Activated CD4-positive, CD25-positive, alpha-beta regulatory T cell treated with anti-CD3 and anti-CD28 coated beads, Interleukin-2, amount 50 U/mL, for 72 hours (primary cell): ENCODE results near the gene MOK.
"Not testable (repeated sequence)": the region's sequence is repeated elsewhere in the genome, so short reads cannot be mapped to it uniquely, and the experiment has no call there.

Experiments
- DNase-seq: peaks from one replicate; pipeline ENCODE4 v3.0.0; 2021

The MOK gene

DNA sequence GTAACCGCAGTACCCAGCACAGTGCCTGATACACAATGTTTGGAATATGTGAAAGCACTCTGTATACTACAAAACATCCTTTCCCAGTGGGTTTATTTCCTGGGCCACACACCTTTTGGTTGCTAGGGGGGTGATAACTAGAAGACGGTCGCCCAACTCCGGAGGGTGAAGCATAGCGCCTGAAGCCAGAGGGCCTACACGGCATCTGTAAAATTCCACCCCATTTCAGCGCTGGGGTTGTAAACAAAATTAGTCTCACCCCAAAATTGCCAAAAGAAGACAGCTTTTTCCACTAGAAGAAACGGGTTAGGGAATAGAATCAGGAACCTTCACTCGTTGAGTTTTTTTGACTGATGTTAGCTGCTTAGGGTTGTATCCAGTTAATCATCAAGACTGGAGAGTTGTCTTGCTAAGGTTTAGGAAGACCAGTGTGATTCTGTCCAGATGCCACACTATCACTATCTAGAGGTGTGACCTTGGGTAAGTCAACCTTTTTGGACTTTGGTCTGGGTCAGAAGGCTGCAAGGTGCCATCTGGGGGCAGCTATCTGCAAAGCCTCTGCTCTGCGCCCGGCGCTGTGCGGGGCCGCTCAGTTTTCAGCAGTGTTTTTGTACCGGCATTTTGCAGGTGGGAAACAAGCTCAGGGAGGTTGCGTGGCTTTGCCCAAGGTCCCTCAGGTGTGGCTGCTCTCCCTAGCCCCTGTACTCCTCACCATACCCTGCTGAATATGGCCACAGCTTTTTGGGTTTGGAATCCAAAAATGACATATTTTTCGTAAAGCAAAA lies 15.9 kb upstream of the MOK start:
- no peak for DNase-seq

DNA sequence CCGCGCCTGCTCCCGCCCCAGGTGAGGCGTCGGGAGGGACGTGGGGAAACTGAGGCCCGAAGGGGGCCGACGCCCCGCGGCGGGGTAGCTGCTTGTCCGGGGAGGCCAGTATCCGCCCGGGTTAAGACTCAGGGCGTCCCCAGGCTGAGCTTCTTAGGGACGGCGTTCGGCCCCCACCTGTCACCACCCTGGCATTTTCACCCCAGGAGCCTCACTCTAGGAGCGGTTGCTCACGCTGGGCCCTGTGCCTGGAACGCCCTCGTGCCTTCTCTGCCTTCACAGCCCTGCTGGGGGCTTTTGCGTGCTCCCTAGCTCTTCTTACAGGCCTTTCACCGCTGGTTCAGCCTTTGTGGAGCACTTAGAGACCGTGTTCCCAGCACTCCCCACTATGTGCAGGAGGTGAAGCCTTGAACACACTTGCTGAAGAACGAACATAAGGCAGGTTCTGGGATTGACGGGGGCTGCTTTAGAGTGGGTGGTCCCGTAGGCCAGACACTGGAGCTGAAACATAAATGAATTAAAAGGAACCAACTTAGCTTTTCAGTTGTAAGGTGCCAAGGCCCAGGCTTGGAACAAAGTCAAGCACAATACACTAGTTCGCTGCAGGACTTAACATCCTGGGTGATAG lies 15.2 kb upstream of the MOK start:
- peak; percentile 64 for DNase-seq

DNA sequence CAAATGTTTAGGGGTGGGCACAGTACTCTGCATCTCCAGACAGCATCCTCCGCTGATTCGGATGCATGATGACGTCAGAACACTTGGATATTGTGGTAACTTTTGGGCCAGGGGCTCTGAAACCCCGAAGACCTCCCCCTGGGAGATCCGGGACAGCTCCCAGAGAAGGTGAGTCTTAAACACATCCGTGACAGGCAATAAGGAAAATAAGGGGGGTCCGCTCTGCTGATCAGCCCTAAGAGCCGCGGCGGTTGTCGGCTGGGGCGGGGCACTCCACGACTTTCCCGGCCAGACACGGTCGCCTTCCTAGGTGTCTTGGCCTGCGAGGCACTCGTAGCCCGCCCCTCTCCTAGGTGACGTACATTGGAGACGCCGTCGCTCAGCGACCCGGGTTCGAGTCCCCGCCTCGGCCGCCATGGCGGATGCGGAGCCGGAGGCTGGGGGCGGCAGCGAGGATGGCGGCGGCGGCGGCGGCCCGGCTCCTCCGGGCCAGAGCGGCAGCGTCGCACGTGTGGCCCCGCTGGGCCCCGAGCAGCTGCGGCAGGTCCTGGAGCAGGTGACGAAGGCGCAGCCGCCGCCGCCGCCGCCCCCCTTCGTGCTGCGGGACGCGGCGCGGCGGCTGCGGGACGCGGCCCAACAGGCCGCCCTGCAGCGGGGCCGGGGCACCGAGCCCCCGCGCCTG lies 14.5 kb upstream of the MOK start, which contains the start of gene ZNF839:
Gene ZNF839, plus strand, starts transcription at position 396 of the 682 bp plus-strand sequence. Its CDS starts 20 bp downstream, at position 416.
- DNase-seq, result peak; percentile 98

DNA sequence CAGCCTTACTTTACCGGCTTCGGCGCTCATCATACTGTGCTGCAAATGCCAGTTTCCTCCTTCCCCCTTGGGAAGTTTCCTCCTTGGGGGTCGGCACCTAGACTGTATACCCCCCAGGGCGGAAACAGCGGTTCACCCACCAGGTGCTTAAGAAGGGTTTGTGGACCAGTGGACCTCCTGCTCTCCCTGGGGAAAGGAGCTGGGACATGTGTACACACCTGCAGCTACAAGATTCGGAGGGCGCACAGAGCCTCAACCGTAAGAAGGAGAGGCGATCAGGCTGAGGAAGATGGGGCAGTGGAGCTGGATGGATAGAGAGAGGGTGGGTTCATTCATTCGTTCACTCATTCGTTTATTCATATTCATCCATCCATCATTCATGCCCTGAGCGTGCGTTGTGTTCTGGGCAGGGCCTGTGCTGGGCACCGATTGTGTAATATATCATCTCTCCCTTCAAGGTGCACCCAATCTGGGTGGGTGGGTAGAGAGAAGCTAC lies 13.9 kb upstream of the MOK start:
- DNase-seq, result no peak

DNA sequence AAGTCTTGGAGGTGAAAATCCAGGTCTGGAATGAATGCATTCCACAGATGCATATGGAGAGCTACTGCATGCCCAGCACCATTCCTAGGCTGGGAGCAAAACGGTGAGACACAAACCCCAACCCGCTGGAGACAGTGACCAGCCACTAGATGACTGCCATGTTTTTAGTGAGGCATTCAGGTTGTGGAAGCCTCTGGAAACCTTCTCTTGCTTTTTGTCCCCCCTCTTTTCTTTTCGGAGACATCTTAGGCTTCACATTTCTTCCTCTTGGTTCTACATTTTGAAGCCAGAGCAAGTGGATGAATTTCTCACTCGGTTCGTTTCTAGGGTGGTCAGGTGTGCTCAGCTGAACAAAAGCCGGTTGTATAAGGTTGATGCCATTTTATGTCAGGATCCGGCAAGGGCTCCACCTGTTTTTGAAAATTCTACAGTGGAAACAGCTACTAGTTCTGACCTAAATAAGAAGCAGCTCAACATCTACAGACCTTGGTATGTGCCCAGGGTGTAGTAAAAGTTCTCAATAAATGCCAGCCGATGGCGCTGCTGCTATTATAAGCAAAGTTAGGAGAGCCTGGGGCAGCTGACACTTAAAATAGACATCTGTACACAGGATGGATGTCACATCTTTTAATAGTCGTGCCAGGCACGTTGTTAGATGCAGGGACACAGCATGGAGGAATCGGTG lies 12.7 kb upstream of the MOK start:
- DNase-seq, result no peak

DNA sequence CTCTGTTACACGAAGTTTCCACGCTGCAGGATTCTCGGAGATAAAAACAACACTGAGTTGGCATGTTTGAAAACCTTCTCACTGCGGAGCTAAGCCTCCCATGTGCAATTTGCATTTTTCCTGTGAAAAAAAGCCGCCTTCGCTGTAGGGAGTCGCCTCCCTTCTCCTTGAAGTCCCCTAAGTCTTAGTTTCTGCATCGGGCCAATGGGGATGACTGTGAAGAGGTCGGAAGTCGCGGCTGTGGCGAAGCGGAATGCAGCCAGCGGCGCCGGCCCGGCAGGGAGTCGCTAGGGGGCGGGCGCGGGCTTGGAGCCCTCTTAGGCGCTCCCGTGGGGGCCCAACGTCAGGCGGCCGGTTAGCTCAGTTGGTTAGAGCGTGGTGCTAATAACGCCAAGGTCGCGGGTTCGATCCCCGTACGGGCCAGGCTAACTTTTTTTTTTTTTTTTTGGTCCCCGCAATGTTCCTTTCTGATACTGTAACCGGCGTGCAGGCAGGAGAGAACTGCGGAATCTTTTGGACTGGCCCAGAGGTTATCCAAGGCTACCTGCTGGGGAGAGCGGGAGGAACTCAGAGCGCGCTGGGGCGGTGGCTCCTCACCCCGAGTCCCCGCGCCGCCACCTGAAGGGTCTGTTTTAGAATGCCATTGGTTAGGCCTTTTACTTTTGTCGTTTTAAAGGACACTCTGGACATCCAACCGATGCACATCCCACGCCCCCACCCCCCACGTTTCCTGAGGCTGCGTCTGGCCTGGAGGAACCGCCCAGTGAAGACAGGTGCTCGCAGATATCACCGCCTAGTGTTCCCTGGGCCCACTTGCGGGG lies 12.0 kb upstream of the MOK start:
- peak; percentile 99 for DNase-seq

DNA sequence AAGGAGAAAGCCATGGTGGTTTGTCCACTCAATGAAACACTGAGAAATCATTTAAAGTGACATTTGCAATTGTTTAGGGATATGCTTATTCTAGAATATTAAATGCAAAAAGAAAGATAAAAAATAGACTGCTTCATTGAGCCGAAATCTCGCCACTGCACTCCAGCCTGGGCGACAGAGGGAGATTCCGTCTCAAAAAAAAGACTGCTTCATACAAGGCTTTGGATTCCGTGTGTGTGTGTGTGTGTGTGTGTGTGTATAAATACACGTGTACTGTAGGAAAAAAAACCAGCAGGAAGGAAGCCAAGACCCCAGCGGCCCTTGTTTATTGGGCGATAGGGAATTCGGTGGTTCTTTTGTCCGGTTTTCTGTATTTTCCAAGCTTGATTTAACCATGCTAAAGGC lies 11.4 kb upstream of the MOK start:
- no peak for DNase-seq

DNA sequence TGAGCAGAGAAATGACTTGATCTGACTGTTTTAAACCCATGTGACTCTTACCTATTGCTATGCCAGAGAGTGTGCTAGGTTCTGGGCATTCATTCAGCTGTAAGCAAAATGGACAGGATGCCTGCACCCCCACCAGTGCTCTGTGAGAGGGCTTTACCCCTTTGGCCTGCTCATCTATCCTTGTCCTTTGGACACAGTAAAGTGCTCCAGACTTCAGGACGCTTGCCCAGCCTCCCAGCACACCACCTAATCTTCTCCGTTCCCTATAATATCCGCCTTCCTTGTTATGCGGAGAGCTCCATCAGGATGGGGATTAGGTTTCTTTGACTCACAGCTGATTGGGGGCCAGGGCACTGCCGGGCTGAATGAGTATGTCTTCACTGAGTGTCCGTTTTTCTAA lies 10.2 kb upstream of the MOK start:
- DNase-seq, result no peak

DNA sequence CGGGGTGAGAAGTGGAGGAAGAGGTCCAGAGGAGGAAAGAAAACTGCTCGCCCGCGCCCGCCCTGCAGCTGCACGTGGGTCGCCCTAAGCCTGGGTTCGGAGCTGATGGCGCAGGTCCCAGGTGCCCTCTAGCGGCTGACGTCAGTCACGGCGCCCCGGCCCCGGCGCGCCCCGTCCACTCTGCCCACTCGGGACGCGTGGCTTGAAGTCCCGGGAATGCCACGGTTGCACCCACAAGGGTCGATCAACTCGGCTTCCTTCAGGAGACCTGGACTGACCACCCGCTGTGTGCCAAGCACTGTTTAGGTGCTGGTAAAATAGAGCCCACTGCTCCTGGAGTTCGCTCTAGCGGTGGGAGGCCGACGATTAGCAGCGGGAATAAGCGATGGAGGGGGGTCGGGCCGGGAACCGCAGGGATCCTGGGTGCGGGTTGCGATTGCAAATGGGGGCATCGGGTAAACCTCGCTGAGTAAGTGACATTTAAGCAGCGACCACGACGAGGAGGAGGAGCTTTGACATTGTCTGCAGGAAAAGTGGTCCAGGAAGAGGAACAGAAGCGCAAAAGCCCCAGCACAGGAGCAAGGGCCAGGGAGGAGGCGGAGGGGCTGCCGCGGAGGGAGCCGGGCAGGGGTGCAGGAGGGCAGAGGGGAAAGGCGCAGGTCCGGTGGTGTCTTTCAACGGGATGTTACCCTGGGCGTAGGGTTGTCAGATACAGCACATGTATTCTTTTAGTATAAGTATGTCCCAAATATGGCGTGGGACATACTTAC lies 9.5 kb upstream of the MOK start:
- DNase-seq, result peak; percentile 83

DNA sequence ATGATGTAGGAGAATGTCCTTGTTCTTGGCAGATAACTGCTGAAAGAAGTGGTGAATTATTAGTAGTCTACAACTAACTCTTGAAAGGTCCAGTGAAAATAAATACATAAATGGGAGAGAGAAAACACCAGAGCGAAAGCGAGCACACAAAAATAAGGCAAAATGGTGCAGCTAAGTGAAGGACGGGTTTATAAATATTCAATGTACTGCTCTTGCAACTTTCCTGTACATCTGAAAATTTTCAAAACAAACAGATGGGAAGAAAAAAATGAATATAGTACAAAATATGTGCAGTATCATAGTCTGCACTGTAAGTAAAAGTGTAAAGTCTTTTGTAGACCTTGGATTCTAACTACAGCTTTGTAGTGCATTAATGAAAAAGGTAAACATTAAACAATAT lies 1.3 kb downstream of the MOK start:
- no peak for DNase-seq

DNA sequence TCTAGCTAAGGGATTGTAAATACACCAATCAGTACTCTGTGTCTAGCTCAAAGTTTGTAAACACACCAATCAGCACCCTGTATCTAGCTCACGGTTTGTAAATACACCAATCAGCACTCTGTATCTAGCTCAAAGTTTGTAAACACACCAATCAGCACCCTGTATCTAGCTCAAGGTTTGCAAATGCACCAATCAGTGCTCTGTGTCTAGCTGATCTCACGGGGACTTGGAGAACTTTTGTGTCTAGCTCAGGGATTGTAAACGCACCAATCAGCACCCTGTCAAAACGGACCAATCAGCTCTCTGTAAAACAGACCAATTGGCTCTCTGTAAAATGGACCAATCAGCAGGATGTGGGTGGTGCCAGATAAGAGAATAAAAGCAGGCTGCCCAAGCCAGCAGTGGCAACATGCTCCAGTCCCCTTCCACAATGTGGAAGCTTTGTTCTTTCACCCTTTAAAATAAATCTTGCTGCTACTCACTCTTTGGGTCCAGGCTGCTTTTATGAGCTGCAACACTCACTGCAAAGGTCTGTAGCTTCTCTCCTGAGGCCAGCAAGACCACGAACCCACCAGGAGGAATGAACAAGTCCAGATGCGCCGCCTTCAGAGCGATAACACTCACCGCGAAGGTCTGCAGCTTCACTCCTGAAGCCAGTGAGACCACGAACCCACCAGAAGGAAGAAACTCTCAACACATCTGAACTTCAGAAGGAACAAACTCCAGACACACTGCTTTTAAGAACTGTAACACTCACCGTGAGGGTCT lies 6.5 kb downstream of the MOK start:
- DNase-seq, result not testable (repeated sequence)

DNA sequence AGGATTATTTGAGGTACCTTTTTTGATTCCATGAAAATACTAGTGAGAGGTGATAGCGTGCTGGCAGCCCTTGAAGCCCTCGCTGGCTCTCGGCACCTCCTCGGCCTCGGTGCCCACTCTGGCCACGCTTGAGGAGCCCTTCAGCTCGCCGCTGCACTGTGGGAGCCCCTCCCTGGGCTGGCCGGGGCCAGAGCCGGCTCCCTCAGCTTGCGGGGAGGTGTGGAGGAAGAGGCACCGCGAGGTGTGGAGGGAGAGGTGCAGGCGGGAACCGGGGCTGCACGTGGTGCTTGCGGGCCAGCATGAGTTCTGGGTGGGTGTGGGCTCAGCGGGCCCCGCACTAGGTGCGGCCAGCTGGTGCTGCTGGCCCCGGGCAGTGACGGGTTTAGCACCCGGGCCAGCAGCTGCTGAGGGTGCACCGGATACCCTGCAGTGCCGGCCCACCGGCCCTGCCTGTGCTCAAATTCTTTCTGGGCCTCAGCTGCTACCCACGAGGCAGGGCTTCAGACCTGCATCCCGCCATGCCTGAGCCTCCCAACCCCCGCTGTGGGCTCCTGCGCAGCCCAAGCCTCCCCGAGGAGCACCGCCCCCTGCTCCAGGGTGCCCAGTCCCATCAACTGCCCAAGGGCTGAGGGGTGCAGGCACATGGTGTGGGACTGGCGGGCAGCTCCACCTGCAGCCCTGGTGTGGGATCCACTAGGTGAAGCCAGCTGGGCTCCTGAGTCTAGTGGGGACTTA lies 7.4 kb downstream of the MOK start:
- DNase-seq, result no peak

DNA sequence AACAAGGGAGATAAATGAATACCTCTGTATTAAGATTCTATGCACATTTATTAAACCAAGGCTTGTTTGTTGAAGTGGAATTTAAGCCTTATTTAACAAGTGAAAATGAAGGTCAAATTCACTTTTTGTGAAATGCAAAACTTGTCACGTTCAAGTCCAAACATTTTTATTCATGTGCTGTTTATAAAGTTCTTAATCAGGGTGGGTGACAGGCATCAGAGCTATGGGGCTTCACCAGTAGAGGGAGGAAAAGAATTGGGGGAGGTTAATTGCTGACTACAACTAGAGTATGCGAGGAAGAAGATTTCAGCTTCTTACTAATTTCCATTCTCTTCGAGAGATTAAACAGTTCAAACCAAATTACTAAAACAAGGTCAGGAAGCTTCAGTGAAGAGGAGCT lies 9.7 kb downstream of the MOK start:
- no peak for DNase-seq

DNA sequence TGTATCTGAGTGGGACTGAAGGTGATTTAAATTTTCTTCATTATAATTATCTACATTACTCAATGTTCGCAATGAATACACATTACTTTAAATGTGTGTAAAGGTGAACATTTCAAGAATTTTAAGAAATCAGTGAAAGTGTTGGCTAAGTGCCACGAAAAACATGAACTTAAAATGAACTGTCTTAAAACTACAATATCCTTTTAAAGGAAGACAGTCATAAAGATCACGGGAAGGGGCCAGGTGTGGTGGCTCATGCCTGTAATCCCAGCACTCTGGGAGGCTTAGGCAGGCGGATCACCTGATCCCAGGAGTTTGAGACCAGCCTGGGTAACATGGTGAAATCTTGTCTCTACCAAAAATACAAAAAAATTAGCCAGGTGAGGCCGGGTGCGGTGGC lies 11.2 kb downstream of the MOK start:
- no peak for DNase-seq

DNA sequence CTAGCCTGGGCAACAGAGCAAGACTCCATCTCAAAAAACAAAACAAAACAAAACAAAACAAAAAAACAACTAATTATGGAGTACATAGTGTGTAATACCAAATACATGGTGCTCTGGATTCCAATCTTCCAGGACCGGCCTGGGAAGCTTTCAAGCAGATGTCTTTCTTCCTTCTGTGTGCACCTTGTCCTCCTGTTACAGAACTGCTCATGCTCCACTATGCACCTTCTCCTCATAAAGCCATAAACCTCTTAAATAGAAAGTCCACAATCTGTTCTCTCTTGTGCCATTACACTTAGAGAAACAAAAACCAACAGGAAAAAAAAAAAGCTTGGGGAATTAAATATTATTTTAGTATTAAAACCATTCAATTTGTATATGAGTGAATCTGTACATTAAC lies 12.5 kb downstream of the MOK start:
- DNase-seq, result no peak

DNA sequence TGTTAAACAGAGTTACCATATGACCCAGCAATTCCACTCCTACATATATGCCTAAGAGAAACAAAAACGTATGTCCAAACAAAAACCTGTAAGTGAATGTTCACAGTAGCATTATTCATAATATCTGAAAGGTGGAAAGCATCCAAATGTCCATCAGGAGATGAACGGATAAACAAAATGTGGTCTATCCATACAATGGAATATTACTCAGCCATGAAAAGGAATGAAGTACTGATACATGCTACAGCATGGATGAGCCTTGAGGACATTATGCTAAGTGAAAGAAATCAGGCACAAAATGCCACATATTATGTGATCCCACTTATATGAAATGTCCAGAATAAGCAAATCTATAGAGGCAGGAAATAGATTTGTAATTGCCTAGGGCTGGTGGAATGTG lies 16.8 kb downstream of the MOK start:
- no peak for DNase-seq

DNA sequence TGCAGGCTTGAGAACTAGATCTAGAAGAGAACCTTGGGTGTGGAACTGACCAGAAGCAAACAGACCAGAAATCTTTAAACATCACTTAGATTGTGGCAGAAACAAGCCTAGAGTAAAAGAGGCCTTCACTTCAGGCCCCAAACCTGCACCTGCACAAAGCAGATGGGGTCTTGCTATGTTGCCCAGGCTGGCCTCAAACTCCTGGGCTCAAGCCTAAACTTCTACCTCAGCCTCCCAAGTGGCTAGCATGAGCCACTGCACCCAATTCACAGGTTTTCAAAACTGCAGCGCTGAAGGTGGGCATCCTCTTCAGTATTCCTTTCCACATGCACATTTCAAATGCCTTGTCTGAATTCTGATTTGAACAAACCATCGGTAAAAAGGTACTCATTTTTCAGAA lies 19.9 kb downstream of the MOK start:
- no peak for DNase-seq

DNA sequence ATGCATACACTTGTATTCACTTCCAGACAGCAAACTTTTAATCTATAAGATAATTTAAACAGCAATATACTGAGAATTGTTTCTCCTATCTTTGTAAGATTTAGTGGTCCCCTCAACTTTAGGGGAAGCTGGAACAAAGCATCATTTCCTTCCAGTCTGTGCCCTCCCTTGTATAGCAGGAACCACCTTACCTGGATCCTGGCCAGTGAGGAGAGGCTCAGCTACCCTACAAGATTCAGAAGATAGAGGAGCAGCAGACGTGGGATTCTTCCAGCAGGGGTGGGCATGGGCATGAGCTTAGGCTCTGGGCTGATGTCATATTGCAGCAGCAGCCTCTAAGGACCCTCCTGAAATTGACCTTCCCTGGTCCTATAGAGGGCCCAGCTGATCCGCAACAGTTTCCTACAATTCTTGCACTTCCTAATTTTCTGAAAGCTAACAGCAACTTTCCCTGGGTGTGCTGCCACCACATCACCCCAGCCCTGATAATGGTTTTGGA lies 21.3 kb downstream of the MOK start:
- no peak for DNase-seq

DNA sequence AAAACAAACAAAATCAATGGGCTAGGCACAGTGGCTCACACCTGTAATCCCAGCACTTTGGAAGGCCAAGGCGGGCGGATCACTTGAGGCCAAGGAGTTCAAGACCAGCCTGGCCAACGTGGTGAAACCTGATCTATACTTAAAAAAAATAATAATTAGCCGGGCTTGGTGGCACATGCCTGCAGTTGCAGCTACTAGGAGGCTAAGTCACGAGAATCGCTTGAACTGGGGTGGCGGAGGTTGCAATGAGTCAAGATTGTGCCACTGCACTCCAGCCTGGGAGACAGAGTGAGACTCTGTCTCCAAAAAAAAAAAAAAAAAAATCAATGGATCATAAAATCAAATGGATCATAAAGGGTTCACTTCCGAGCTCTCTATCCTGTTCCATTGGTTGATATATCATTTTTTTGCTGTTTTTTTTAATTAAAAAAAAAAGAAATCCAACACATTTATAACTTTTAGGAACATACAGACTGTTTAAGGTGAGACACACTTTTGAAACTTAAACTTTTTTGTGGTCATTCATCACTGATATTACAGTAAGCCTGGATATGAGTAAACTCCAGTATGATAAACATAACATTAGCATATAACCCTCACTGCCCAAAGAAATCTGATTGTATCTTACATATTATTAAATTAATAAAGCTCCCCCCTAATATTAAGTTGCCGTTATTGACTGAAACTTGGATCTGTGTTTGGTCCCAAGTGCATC lies 22.1 kb downstream of the MOK start:
- DNase-seq, result no peak
